Epidermal melanocyte (primary cell): ENCODE results near the gene BRAT1.
A peak's percentile ranks its signal among the peaks of the same experiment; 100 is the strongest.
"Not testable (repeated sequence)": the region's sequence is repeated elsewhere in the genome, so short reads cannot be mapped to it uniquely, and the experiment has no call there.

Source experiments
- DNase-seq: peaks from one replicate; pipeline ENCODE4 v3.0.0; 2011; ENCODE audit warnings: low spot score; ENCODE audit not compliant: insufficient read length

BRAT1 gene

GRCh38 chr7:2539031-2539911 is 16.1 kb downstream of the BRAT1 start:
- DNase-seq = peak; percentile 9

GRCh38 chr7:2537981-2538851 is 17.1 kb downstream of the BRAT1 start:
- DNase-seq = peak; percentile 11

GRCh38 chr7:2535872-2536627 is 19.3 kb downstream of the BRAT1 start:
- not testable (repeated sequence) for DNase-seq

- not testable (repeated sequence) for DNase-seq
Observed at GRCh38 chr7:2534214-2534613, 21.1 kb downstream of the BRAT1 start.

- not testable (repeated sequence) for DNase-seq
Observed at GRCh38 chr7:2533566-2533965, 21.8 kb downstream of the BRAT1 start.

- not testable (repeated sequence) for DNase-seq
Observed at GRCh38 chr7:2532816-2533215, 22.5 kb downstream of the BRAT1 start.

- DNase-seq = not testable (repeated sequence)
Observed at GRCh38 chr7:2532199-2532772, 23.0 kb downstream of the BRAT1 start.

- DNase-seq = not testable (repeated sequence)
Observed at GRCh38 chr7:2531796-2532110, 23.6 kb downstream of the BRAT1 start.

GRCh38 chr7:2530994-2531795 is 24.1 kb downstream of the BRAT1 start:
- DNase-seq = not testable (repeated sequence)

GRCh38 chr7:2530071-2530987 is 25.0 kb downstream of the BRAT1 start:
- DNase-seq = no peak

GRCh38 chr7:2529161-2530070 is 25.9 kb downstream of the BRAT1 start:
- no peak for DNase-seq

GRCh38 chr7:2528481-2529095 is 26.7 kb downstream of the BRAT1 start:
- no peak for DNase-seq

GRCh38 chr7:2527505-2528467 is 27.5 kb downstream of the BRAT1 start:
- DNase-seq = no peak

- no peak for DNase-seq
Observed at GRCh38 chr7:2526659-2527504, 28.4 kb downstream of the BRAT1 start.
